ENCODE data around the gene KIAA1671. TPM values are rescaled to one million over a fixed set of nuclear protein-coding genes. Genes with fewer than 3 reads are reported as not detected.

The KIAA1671 gene
- total and polyA plus RNA-seq, 10 donors: 0.72 to 11.9 (median 8.2) TPM

DNA sequence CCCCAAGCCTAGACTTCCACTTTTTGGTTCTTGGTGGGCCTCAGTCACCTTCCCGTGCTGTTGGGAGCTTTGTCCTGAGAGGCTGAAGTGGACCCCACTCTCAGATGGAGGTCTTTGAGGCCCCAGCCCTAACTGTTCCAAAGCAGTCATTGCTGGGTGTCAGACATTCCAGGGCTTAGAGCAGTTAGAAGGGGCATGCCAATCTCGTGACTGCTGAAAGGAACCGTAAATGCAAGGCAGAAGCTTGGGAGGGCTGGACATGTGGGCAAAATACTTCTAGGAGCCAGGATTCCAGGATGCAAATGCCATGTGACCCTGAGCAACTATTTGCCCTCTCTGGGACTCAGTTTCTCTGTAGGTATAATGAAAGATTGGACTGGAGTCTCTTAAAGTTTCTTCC is 128.3 kb downstream of the KIAA1671 start:
- TF ChIP-seq POLR2AphosphoS5 (IDR thresholded peaks at IDR 0.05) (no peak), POLR2A (IDR thresholded peaks at IDR 0.05) (no peak), CTCF (IDR thresholded peaks at IDR 0.05 in 8 of 11, conservative IDR thresholded peaks at IDR 0.05 in 3 of 11) (no peak)
- Histone ChIP-seq H3K9me3 (no peaks in the 10 kb centered on the region), H3K4me3 (no peak overlapping the region), H3K27me3 (replicated peaks in 1 of 7) (no peaks in the 10 kb centered on the region), H3K36me3 (no peaks in the 10 kb centered on the region), H3K27ac (no peak overlapping the region), H3K4me1 (peaks cover 0 to 46% (median 4%) of the 10 kb centered on the region in 6 donors)
- WGBS, 5 donors: 57 to 92% (median 80%) methylated on average over 3 of the region's 3 CpGs
- intact Hi-C loops (cut with DNase I; ENCODE audit: low total_unique reads): no loop called here
- DNase-seq: no peak

GRCh38 chr22:25081409-25081824 is 128.9 kb downstream of the KIAA1671 start:
- no peak for DNase-seq
- peaks cover 0 to 46% (median 9%) of the 10 kb centered on the region in 6 donors for H3K4me1 ChIP-seq
- intact Hi-C loops (cut with DNase I; ENCODE audit: low total_unique reads): no loop called here

DNA sequence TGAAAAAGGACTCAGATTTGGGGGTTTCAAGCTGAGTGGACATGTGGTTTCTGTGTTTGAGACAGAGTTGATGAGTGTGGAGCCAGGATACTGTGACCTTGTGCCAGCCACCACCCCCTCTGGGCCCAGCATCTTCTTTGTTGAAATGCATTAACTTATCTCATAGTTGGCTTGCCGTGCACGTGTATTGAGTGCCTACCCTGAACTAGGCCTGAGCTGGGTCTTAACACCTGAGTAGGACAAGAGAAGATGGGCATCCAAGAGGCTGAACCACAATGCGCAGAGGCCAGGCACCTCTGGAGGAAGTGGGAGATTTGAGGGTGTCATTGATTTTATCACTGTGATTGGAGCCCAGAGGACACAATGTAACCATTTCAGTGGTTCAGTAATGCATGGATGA is 129.6 kb downstream of the KIAA1671 start:
- Histone ChIP-seq H3K36me3 (no peaks in the 10 kb centered on the region), H3K4me1 (peaks cover 0 to 45% (median 11%) of the 10 kb centered on the region in 6 donors), H3K9me3 (no peaks in the 10 kb centered on the region), H3K4me3 (no peak overlapping the region), H3K27me3 (replicated peaks in 1 of 7) (no peaks in the 10 kb centered on the region), H3K27ac (no peak overlapping the region)
- no peak for TF ChIP-seq POLR2AphosphoS5 (IDR thresholded peaks at IDR 0.05)
- intact Hi-C loops (cut with DNase I; ENCODE audit: low total_unique reads): no loop called here
- 82 to 94% (median 91%) methylated on average over 3 of the region's 3 CpGs for WGBS, 5 donors
- no peak for DNase-seq

More at GRCh38 chr22:25081409-25081824, 128.9 kb downstream of the KIAA1671 start:
- H3K27ac ChIP-seq: no peak overlapping the region
- H3K4me3 ChIP-seq: no peak overlapping the region
- no peaks in the 10 kb centered on the region for H3K27me3 ChIP-seq (replicated peaks in 1 of 7)
- no peaks in the 10 kb centered on the region for H3K9me3 ChIP-seq
- TF ChIP-seq POLR2A (IDR thresholded peaks at IDR 0.05) (no peak), POLR2AphosphoS5 (IDR thresholded peaks at IDR 0.05) (no peak), CTCF (IDR thresholded peaks at IDR 0.05 in 8 of 11, conservative IDR thresholded peaks at IDR 0.05 in 3 of 11) (peak in 8 of 11 experiments; percentile 20 to 55 (median 37))
- 16 to 30% (median 19%) methylated on average over 3 of the region's 3 CpGs for WGBS, 5 donors
- no peaks in the 10 kb centered on the region for H3K36me3 ChIP-seq

- no peaks in the 10 kb centered on the region for H3K9me3 ChIP-seq
- 60 to 81% (median 71%) methylated on average over 2 of the region's 2 CpGs for WGBS, 5 donors
- intact Hi-C loops (cut with DNase I; ENCODE audit: low total_unique reads): no loop called here
- no peak overlapping the region for H3K27ac ChIP-seq
- DNase-seq: no peak
- no peaks in the 10 kb centered on the region for H3K36me3 ChIP-seq
- no peaks in the 10 kb centered on the region for H3K27me3 ChIP-seq (replicated peaks in 1 of 7)
- H3K4me3 ChIP-seq: no peak overlapping the region
- TF ChIP-seq POLR2A (IDR thresholded peaks at IDR 0.05) (no peak), CTCF (IDR thresholded peaks at IDR 0.05 in 8 of 11, conservative IDR thresholded peaks at IDR 0.05 in 3 of 11) (no peak), POLR2AphosphoS5 (IDR thresholded peaks at IDR 0.05) (no peak)
- H3K4me1 ChIP-seq: peaks cover 0 to 36% (median 11%) of the 10 kb centered on the region in 6 donors
Measured at GRCh38 chr22:25083056-25083806, 130.7 kb downstream of the KIAA1671 start.

All from spleen (tissue), 11 donors.